Measurements from ENCODE around the gene SLX4IP.

GRCh38 chr20:10415013-10415650 lies 20.0 kb upstream of the SLX4IP start:
- TF ChIP-seq CTCF (conservative IDR thresholded peaks at IDR 0.05 in 1 of 2, IDR thresholded peaks at IDR 0.05 in 1 of 2; ENCODE audit: extremely low read depth in 1 of 2, insufficient read depth in 1 of 2, low read depth in 1 of 2, low read length in 2 of 2) (no peak), EZH2 (IDR thresholded peaks at IDR 0.05; ENCODE audit: borderline replicate concordance, low read length) (no peak)
